HG03575 (cell line): ENCODE data around the gene CEP97.
"Not testable (repeated sequence)": the region's sequence is repeated elsewhere in the genome, so short reads cannot be mapped to it uniquely, and the experiment has no call there.

ENCODE experiments used
- ATAC-seq: cut with Tn5 transposase; IDR thresholded peaks from one replicate; pipeline ENCODE4 v1.9.1; 2021; ENCODE audit not compliant: unreplicated experiment, insufficient number of reproducible peaks, low FRiP score; ENCODE audit errors: extremely low read depth

Gene CEP97

GRCh38 chr3:101701696-101702634 is 22.4 kb upstream of the CEP97 start:
- ATAC-seq = no peak

- ATAC-seq = no peak
These were observed 21.7 kb upstream of the CEP97 start for GRCh38 chr3:101702726-101703125.

GRCh38 chr3:101703169-101703568 is 21.2 kb upstream of the CEP97 start:
- ATAC-seq = no peak

- ATAC-seq = not testable (repeated sequence)
These were observed 19.8 kb upstream of the CEP97 start for GRCh38 chr3:101704639-101705038.

GRCh38 chr3:101709126-101709525 is 15.3 kb upstream of the CEP97 start:
- no peak for ATAC-seq

- ATAC-seq = no peak
These were observed 6.0 kb upstream of the CEP97 start for GRCh38 chr3:101718455-101718854.

GRCh38 chr3:101719604-101720185 is 4.7 kb upstream of the CEP97 start:
- ATAC-seq = no peak

- no peak for ATAC-seq
These were observed 3.3 kb upstream of the CEP97 start for GRCh38 chr3:101720851-101721840.

- peak; percentile 61 for ATAC-seq
These were observed 1.8 kb upstream of the CEP97 start for GRCh38 chr3:101722394-101723173.

- ATAC-seq = no peak
These were observed 928 bp downstream of the CEP97 start for GRCh38 chr3:101725194-101725889.

- no peak for ATAC-seq
These were observed 1.5 kb downstream of the CEP97 start for GRCh38 chr3:101725890-101726275.

GRCh38 chr3:101729586-101729985 is 5.2 kb downstream of the CEP97 start:
- ATAC-seq = no peak

- no peak for ATAC-seq
These were observed 6.4 kb downstream of the CEP97 start for GRCh38 chr3:101730839-101731238.

- no peak for ATAC-seq
These were observed 7.8 kb downstream of the CEP97 start for GRCh38 chr3:101732240-101732641.

GRCh38 chr3:101735833-101736232 is 11.4 kb downstream of the CEP97 start:
- no peak for ATAC-seq

GRCh38 chr3:101741914-101742313 is 17.5 kb downstream of the CEP97 start:
- not testable (repeated sequence) for ATAC-seq

GRCh38 chr3:101744811-101745210 is 20.4 kb downstream of the CEP97 start:
- ATAC-seq = no peak

- not testable (repeated sequence) for ATAC-seq
These were observed 21.5 kb downstream of the CEP97 start for GRCh38 chr3:101745934-101746333.
